Cardiac septum (tissue), 1 donor: ENCODE data around the gene HOXA13. TPM values are rescaled to one million over a fixed set of nuclear protein-coding genes. Genes with fewer than 3 reads are reported as not detected.

Source experiments
- DNase-seq: peaks from one replicate; pipeline ENCODE4 v3.0.0-alpha.2; 2020; ENCODE audit warnings: low spot score
- intact Hi-C: fragments of 100-400 bp; cut with DNase I; formaldehyde crosslinking; loops from one replicate; pipeline ENCODE4 v1.14.0; 2022
- total RNA-seq: library from RNA; stranded (reverse); fragmentation: NEBNext Ultra II Directional; extraction: Animal tissue kit (Norgen Biotek cat#: 25700); gene quantifications from one replicate; pipeline ENCODE4 v1.2.1, GENCODE V29; 2021
- donor health status: DM: no; HTN: no; CAD: no.

The HOXA13 gene
- total RNA-seq, 1 donor from 2014 or later = not detected

DNA sequence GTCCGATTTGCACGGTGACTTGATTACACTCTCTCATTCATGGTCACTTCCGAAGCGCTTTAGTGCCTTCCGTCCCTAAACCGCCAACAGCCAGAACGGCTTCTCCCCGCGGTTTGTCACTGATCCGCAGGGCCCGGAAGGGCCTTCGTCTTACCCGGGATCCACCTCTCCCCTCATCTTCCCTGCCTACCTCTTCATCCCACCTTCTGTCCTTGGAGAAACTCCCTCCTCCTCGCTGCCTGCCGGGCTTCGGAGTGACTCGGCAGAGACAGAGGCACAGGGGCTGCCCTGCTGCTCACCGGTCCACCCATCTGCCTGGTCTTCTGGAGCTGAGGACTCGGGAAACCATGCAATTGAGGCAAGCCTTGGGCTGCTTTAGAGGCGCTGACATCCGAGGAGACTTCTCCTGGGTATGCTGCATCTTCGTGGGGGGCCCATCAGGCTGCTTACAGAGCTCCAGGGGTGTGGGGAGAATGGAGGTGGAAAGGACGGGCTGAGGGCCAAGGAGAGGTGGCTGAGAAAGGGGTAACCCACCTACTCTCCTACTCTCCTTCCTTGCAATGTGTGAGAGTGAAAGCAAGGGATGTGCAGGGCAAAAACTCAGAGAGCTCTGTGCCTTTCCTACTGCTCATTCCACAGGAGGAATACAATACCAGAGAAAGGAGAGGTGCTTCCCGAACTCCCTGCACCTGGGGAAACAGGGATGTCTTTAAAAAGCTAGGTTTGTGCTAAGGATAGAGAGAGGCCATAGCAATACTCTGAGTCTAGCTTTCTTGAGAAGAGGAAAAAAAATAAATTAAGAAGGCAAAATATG, 13.8 kb downstream of the HOXA13 start:
- intact Hi-C loops = no loop called here
- peak; percentile 67 for DNase-seq

DNA sequence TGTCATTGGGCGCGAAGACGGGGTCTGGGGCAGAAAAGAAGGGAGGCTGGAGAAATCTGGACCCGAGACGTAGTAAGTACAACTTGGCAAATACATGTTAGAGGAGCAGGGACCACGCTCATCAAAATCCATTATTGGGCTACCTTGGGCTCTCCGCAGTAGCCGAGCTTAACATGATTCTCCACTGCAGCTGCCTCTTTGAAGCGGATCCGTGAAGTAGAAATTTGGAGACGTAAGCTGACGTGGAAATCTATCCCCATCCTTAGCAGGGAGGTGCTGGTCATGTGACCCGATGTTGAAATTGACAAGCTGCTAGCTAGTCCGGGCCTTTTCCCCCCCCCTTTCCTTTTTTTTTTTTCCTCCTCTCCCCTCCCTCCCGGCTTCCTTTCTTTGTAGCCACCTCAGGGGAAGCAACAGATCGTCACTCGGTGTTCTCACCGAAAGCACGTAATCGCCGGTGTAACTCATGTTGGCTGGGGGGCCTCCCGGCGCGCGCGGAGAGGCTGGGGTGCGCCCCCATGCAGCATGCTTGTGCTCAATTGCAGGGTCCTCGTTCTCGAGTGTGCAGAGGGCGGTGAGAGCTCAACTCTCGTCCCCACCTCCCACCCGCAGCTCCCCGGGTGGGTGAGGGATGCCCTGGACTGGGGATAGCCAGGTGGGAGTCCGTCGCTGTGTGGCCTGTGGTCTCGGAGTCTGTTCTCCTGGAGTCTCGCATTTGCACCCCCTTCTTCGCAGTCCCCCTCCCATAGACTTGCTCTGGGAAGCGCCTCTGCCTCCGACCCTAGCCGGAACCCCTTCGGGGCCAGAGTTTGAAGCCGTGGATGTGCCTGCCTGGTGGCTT, 14.7 kb downstream of the HOXA13 start, which contains the start of gene HOXA11:
Gene HOXA11, minus strand, starts transcription at position 220 of the 841 bp plus-strand sequence. Its CDS starts 88 bp downstream, at position 132.
- intact Hi-C loops = no loop called here
- peak; percentile 61 for DNase-seq

GRCh38 chr7:27184337-27185012, 15.4 kb downstream of the HOXA13 start:
- DNase-seq = peak; percentile 73
- intact Hi-C loops = no loop called here

GRCh38 chr7:27183682-27184336, 16.1 kb downstream of the HOXA13 start:
- intact Hi-C loops = no loop called here
- DNase-seq = peak; percentile 26

GRCh38 chr7:27182861-27183681, 16.8 kb downstream of the HOXA13 start:
- intact Hi-C loops = no loop called here
- peak; percentile 51 for DNase-seq

GRCh38 chr7:27182285-27182841, 17.5 kb downstream of the HOXA13 start:
- peak; percentile 55 for DNase-seq
- intact Hi-C loops = no loop called here

DNA sequence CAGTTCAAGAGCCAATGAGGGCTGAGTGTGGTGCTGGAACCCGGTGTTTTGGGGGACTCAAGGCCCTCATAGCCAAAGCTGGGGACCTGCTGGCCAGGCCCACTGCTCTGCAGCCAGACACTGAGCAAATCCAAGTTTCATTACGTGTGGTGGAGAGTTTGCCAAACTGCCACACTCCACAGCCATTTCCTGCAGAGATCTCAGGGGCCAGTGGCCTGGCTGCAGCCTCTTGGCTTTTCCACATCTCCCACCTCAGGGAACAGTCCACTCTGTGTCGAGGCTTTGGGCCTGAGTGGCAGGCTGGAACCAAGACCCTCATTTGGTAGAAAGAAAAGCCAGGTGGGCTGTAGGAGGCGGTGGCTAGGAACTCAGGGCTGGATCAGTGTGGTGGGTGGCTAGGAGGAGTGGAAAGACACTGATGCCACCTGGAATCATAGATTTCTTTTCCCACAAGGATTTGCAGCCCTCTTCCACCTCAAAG, 18.1 kb downstream of the HOXA13 start:
- intact Hi-C loops = no loop called here

DNA sequence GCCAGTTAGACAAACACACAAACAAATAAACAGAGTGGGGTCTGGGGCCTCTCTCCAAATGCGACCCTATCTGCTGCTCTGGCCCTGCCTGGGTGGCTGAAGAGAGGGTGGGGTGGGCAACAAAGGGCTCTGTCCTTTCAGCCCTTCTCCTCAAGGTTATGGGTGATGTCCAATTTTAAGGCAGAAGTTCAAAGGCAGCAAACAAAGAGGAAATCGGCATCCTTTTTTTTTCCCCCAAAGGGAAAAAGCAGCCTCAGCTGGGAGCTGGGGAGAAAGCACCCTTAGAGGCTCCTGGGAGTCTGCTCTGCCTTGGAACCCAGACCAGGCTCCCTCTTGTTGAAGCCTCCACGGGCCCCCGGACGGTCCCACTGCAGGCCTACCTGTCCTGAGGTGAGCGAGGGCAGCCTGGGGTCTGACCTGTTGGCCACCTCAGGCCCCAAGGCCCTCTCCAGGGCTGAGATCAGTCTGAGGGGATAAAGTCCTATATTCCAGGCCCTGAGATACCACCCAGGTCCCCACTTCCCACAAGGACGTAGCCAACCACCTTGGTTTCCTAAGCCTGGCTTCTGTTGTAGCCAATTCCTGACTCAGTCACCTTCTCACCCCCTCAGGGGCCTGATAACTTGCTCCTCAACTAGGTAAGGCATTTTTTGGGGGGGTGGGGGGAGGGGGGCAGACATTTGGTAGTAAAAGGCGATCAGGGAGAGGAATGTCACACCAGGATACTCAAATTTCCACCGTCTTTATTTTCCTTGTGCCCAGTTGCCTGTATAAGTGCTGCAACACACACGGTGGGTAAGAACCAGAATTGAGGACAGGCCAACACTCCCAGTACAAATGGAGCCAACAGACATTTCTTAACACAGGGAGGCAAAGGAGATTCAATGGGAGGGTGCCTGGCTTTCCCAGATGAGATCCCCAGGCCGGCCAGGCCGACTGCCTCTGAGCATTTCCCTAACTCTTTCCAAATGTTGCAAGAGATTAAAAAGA, 19.2 kb downstream of the HOXA13 start:
- intact Hi-C loops = no loop called here
- DNase-seq = peak; percentile 62

More for the DNA sequence above, 18.1 kb downstream of the HOXA13 start:
- no peak for DNase-seq

- DNase-seq = peak; percentile 75
- intact Hi-C loops = no loop called here
Measured at GRCh38 chr7:27179503-27180430, 20.1 kb downstream of the HOXA13 start.

- no peak for DNase-seq
- intact Hi-C loops = no loop called here
Measured at GRCh38 chr7:27179030-27179429, 20.9 kb downstream of the HOXA13 start.

DNA sequence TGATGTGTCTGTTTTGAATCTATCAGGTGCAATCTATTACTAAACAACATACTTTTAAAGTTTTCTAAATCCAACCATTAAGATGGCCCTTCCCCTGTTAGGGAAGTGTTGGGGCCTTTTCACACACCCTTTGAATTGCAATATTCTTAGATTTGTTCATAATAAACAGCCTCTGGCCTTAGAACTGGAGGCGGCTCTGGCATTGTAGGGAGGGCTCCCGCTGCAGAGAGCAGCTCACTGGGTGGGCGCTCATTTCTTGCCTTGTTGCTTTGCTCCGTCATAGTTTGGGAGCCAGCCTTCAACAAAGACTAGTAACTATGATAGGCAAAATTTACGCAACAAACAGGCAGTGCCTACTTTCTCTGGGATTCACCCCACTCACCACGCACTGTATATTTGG, 21.5 kb downstream of the HOXA13 start:
- intact Hi-C loops = no loop called here
- no peak for DNase-seq

DNA sequence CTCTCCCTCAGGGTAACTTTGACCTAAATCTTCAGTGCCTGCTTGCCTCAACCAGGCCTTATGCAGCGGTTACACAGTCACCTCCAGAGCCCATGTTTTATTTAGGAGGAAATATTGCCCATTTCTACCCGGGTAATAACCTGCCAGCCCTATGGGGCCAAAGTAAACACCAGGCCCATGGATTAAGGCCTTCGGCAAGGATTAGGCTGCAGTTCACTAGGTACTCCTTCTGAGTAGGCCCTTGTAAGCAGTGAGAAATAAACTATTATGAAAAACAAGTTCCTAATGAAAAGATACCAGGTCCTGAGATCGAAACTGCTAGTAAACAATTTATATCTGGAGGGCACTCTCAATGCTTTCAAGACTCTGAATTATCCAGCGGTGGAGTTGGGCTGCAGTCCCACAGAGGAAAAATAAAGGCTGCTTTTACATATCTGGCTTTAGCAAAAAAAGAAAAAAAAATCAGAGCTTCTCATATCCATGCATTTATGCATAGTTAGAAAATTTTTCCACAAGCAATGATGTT, 22.0 kb downstream of the HOXA13 start:
- intact Hi-C loops = no loop called here

GRCh38 chr7:27176962-27177794, 22.7 kb downstream of the HOXA13 start:
- intact Hi-C loops = no loop called here
- DNase-seq = peak; percentile 62

More for the DNA sequence above, 22.0 kb downstream of the HOXA13 start:
- DNase-seq = no peak

GRCh38 chr7:27176524-27176845, 23.4 kb downstream of the HOXA13 start:
- intact Hi-C loops = no loop called here
- DNase-seq = peak; percentile 63
